Esophagus (tissue), 2 donors: Measurements from ENCODE around the gene MYH8. TPM values are rescaled to one million over a fixed set of nuclear protein-coding genes. Genes with fewer than 3 reads are reported as not detected.

Experiments used
- H3K27ac ChIP-seq, 2 donors: one replicate each; pipeline ENCODE4 v1.5.1; 2013; ENCODE audit warnings: low read depth in 2 of 2, mild to moderate bottlenecking in 2 of 2, inconsistent platforms in 1 of 2, low read length in 1 of 2, moderate library complexity in 1 of 2
- H3K27me3 ChIP-seq, 2 donors: one replicate each; pipeline ENCODE4 v1.6.1; 2013; ENCODE audit warnings: low read length in 2 of 2, control low read depth in 1 of 2, mild to moderate bottlenecking in 1 of 2; ENCODE audit not compliant: insufficient read depth in 2 of 2, control insufficient read depth in 1 of 2
- H3K36me3 ChIP-seq, 2 donors: one replicate each; pipeline ENCODE4 v1.6.1; 2013; ENCODE audit warnings: low read length in 1 of 2; ENCODE audit not compliant: control insufficient read depth in 2 of 2, insufficient read depth in 2 of 2
- H3K4me1 ChIP-seq, 2 donors: one replicate each; pipeline ENCODE4 v1.6.1; 2013; ENCODE audit warnings: low read length in 1 of 2; ENCODE audit not compliant: control insufficient read depth in 2 of 2, insufficient read depth in 2 of 2
- H3K4me3 ChIP-seq, 2 donors: one replicate each; pipeline ENCODE4 v1.5.1; 2013; ENCODE audit warnings: low read length in 2 of 2, mild to moderate bottlenecking in 2 of 2, low read depth in 1 of 2, moderate library complexity in 1 of 2
- H3K9me3 ChIP-seq, 2 donors: one replicate each; pipeline ENCODE4 v1.6.1; 2013; ENCODE audit warnings: mild to moderate bottlenecking in 2 of 2, low read depth in 1 of 2, low read length in 1 of 2, moderate library complexity in 1 of 2; ENCODE audit not compliant: control insufficient read depth in 2 of 2, insufficient read depth in 1 of 2
- whole genome bisulfite sequencing, 2 donors: extraction: QIAGEN DNeasy Blood & Tissue Kit; methylation state at CpG; one replicate each; pipeline ENCODE4 v1.1.7; 2013; 5-methylcytosine and 5-hydroxymethylcytosine counted together
- polyA plus RNA-seq, 2 donors: library from polyadenylated mRNA; stranded (reverse); fragments of 200-250 nt; gene quantifications; one replicate each; pipeline ENCODE4 v1.2.3, GENCODE V29; 2013
- donor health status: healthy with polysubstance abuse.
- donor health status: Bipolar disorder and iron deficiency.

MYH8 gene
- polyA plus RNA-seq, 2 donors: not detected

DNA sequence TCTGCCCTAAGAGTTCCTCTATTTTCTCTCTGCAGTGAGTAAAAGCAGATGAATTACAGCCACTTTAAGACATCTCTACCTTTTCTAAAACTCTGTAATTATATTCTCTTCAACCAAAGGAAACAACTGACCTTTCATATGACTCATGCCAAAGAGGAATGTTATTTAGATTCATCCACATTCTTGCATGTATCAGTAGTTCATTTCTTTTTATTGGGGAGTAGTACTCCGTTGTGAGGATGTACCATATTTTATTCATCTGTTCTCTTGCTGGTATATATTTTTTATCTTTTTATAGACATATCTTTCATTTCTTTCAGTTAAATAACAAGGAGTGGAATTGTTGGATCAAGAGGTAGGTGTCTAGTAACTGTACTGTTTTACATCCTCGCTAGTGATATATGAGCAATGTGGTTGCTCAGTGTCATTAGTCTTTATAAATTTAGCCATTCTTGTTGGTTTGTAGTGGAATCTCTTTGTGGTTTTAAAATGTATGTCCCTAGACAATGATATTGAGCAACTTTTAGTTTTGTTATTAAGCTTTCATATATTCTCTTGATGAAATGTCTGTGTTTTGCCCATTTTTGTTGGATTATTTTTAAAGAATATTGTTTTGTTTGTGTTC lies 7.8 kb upstream of the MYH8 start:
- H3K27ac ChIP-seq: no peak overlapping the region
- no peaks in the 10 kb centered on the region for H3K4me1 ChIP-seq
- WGBS, 2 donors: 75% methylated on average over 2 of the region's 2 CpGs
- H3K36me3 ChIP-seq: no peaks in the 10 kb centered on the region
- H3K9me3 ChIP-seq: no peaks in the 10 kb centered on the region
- H3K27me3 ChIP-seq: no peaks in the 10 kb centered on the region
- H3K4me3 ChIP-seq: no peak overlapping the region

DNA sequence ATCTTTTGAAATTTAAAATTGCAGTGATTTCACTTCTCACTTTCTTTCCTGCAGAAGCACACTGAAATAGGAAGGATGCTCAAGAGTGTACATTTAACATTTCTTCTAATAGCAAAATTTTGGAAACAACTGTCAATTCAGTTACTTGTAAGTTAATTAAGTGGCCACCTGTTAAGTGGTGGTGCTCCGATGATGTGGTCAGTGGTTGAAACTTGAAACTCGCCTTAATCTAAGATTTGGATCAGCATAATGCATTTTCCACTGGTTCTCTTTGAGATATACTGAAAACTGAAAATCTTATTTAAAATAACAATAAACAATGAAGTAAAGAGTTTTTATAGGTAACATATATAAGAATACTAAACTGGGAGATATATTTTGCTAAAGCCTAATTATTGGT lies 7.0 kb upstream of the MYH8 start:
- Histone ChIP-seq H3K4me3 (no peak overlapping the region), H3K27ac (no peak overlapping the region), H3K27me3 (no peaks in the 10 kb centered on the region), H3K36me3 (no peaks in the 10 kb centered on the region), H3K4me1 (no peaks in the 10 kb centered on the region), H3K9me3 (no peaks in the 10 kb centered on the region)
- WGBS, 2 donors: 80 to 86% methylated on average over 2 of the region's 2 CpGs

DNA sequence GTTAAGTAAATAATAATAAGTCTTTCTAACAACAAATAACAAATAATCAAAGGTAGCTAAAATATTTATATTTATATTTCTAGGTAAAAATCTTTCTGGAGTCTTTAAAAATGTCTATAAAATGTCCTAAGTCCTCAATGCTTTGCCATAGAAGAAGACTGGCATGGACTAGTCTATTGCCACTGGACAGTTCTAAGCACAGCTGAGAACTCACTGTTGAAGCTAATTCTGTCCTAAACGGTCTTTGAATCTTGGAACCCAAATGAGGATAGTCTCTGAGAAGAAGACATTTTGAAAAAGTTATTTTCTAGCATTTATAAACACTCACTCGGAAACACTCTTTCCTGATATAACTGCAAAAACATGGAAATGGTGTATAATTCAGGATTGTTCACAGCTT lies 539 bp downstream of the MYH8 start:
- 56 to 65% methylated on average over 2 of the region's 2 CpGs for WGBS, 2 donors
- Histone ChIP-seq H3K27ac (no peak overlapping the region), H3K36me3 (no peaks in the 10 kb centered on the region), H3K4me1 (no peaks in the 10 kb centered on the region), H3K27me3 (no peaks in the 10 kb centered on the region), H3K4me3 (no peak overlapping the region), H3K9me3 (no peaks in the 10 kb centered on the region)

DNA sequence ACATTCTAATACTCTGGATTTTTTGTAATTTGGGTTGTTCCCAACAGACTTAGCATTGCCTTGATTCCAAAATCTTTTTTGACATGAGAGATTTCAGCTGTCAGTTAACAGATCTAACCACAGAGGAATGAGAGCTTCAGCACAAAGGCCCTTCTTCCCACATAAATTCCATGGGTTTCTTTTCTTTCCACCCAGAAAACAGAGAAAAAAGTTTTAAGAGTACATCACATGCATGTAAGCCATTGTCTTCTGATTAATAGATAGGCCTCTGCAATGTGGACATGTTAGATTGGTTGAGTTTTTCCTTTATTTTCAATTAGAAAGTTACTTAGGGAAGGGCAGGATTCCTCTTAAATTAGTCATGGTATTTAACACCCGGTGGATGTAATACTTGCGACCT lies 939 bp downstream of the MYH8 start:
- no peaks in the 10 kb centered on the region for H3K36me3 ChIP-seq
- H3K27me3 ChIP-seq: no peaks in the 10 kb centered on the region
- H3K9me3 ChIP-seq: no peaks in the 10 kb centered on the region
- 53 to 58% methylated on average over 2 of the region's 2 CpGs for WGBS, 2 donors
- H3K4me3 ChIP-seq: peak overlapping the region in 1 of 2 donors; percentile 11
- no peak overlapping the region for H3K27ac ChIP-seq
- no peaks in the 10 kb centered on the region for H3K4me1 ChIP-seq

DNA sequence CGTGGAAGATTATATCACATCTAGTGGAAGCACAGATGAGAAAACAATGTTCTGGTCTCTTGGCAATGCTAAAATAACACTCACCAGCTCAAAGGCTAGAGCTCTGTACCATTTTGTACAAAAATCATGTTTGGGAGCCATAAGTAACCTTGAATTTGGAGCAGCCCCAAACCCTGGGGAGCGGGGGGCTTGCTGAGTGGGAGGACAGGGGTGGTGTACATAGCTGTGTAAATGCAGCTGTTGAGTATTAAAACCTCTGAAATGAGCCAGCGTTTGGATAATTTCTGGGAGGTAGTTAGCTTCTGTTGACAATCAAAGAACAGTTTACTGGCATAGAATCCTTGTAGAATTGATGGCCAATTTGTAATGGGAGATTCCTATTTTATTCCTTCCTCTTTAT lies 4.3 kb downstream of the MYH8 start:
- 51 to 58% methylated on average over 3 of the region's 3 CpGs for WGBS, 2 donors
- Histone ChIP-seq H3K27me3 (no peaks in the 10 kb centered on the region), H3K4me1 (no peaks in the 10 kb centered on the region), H3K27ac (no peak overlapping the region), H3K36me3 (no peaks in the 10 kb centered on the region), H3K9me3 (no peaks in the 10 kb centered on the region), H3K4me3 (no peak overlapping the region)

DNA sequence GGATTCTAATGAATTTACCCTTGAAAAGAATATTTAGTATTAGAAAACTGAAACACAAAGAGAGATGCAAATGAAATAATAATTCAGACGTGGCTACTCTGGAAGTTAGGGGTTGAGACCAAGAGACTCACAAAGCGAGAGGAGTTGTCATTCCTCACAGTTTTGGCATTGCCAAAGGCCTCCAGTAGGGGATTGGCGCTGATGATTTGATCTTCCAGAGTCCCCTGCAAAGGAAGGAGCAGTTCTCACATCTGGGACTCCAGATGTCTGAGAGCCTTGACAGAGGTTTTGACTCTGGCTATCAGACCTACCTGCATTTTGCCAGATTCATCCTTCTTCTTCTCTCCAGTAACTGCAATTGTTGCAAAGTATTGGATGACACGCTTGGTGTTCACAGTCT lies 6.6 kb downstream of the MYH8 start:
- WGBS, 2 donors: 79 to 83% methylated on average over 4 of the region's 4 CpGs
- H3K27ac ChIP-seq: no peak overlapping the region
- H3K9me3 ChIP-seq: no peaks in the 10 kb centered on the region
- no peaks in the 10 kb centered on the region for H3K4me1 ChIP-seq
- H3K27me3 ChIP-seq: no peaks in the 10 kb centered on the region
- no peak overlapping the region for H3K4me3 ChIP-seq
- no peaks in the 10 kb centered on the region for H3K36me3 ChIP-seq

DNA sequence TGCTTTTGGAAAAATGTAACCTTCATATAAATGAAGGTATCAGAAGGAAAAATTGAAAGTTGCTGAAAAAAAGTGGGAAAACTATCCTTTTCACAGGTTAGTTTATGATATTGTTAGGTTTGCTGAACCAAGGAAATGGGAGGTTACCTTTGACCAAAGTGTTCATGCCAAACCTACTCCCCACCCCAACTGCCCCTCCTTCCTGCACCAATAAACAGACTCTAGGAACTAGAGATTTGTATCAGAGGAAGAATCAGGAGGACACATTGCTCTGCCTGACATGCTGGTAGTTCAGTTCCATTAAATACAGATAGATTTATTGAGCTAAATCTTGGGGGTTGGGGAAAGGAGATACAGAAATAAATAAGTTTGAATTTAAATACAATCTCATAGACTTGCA lies 18.2 kb downstream of the MYH8 start:
- Histone ChIP-seq H3K4me1 (no peaks in the 10 kb centered on the region), H3K36me3 (no peaks in the 10 kb centered on the region), H3K27me3 (no peaks in the 10 kb centered on the region), H3K4me3 (no peak overlapping the region), H3K27ac (no peak overlapping the region), H3K9me3 (no peaks in the 10 kb centered on the region)

DNA sequence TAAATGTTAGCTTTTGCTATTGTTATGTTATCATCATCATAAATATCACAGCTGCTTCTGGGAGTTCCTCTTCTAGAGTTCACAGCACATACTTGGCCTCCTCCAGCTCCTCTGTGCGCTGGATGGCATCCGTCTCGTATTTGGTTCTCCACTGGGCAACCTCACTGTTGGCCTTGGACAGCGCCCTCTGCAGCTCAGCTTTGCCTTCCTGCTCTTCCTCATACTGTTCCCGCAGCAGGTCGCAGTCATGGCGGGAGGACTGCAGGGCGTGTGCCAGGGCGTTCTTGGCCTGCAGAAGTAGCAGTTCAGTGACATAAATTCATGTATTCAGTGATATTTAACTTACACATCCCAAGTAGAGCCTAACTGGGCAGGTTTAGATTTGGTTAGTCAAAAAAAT lies 23.4 kb downstream of the MYH8 start:
- Histone ChIP-seq H3K27me3 (no peaks in the 10 kb centered on the region), H3K27ac (no peak overlapping the region), H3K36me3 (no peaks in the 10 kb centered on the region), H3K4me3 (no peak overlapping the region), H3K4me1 (no peaks in the 10 kb centered on the region), H3K9me3 (no peaks in the 10 kb centered on the region)
- 84 to 86% methylated on average over 9 of the region's 9 CpGs for WGBS, 2 donors

DNA sequence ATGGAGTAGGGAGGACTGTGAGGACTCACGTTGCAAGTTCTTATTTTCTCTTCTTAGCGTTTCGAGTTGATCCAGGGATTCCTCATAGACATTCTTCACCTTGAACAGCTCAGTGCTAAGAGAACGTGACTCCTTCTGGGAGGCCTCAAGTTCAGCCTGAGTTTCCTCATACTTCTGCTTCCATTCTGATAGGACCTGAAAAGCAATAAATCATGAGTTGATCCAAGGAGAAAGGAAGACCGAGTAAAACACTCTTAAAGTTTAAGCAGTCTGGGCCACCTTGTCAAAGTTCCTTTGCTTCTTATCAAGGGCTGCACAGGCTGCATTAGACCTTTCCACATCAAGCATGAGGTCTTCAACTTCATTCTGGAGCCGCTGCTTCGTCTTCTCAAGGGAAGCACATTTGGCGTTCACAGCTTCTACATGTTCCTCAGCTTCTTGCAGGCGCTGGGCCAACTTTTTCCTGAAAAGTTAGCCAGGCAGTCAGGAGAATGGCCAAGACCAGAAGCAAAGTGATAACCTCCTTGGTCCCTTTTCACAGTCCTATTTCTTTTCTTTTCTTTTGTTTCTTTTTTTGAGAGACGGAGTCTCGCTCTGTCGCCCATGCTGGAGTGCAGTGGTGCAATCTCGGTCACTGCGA lies 25.1 kb downstream of the MYH8 start:
- no peak overlapping the region for H3K4me3 ChIP-seq
- no peaks in the 10 kb centered on the region for H3K27me3 ChIP-seq
- no peak overlapping the region for H3K27ac ChIP-seq
- WGBS, 2 donors: 74 to 77% methylated on average over 14 of the region's 14 CpGs
- H3K36me3 ChIP-seq: no peaks in the 10 kb centered on the region
- no peaks in the 10 kb centered on the region for H3K4me1 ChIP-seq
- H3K9me3 ChIP-seq: no peaks in the 10 kb centered on the region

DNA sequence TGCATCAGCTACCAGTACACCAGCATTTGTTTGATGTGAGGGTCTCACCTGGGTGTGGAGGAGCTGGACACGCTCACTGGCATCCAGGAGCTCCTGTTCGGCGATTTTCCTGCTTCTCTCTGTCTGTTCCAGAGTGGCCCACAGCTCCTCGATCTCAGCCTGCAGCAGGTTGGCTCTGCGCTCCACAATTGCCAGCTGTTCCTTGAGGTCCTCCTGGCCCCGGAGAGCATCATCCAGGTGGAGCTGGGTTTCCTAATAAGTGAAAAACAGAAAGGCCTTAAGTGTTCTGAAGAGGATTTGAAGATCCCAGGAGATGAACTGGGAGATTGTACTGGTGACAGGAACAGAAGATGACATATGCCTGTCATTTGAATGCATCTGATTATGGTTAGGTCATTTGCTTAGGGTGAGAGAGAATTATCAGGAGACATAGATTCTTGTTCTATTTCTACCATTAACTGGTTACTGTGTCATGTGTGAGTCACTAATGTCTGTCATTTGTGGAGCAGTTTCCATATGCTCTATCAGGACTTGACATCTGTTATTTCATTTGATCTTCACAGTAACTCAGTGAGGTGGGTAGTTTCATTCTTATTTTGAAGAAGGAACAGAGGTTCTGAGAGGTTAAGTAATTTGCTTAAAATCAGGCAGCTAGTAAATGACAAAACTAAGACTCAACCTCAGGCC lies 27.4 kb downstream of the MYH8 start:
- WGBS, 2 donors: 84 to 86% methylated on average over 6 of the region's 6 CpGs
- H3K27ac ChIP-seq: no peak overlapping the region
- no peaks in the 10 kb centered on the region for H3K9me3 ChIP-seq
- no peaks in the 10 kb centered on the region for H3K4me1 ChIP-seq
- no peaks in the 10 kb centered on the region for H3K36me3 ChIP-seq
- no peak overlapping the region for H3K4me3 ChIP-seq
- no peaks in the 10 kb centered on the region for H3K27me3 ChIP-seq
